HG03135 (cell line): ENCODE measurements around the gene PLGRKT.
A peak's percentile ranks its signal among the peaks of the same experiment; 100 is the strongest.
"Not testable (repeated sequence)": the region's sequence is repeated elsewhere in the genome, so short reads cannot be mapped to it uniquely, and the experiment has no call there.

Experiments
- ATAC-seq: cut with Tn5 transposase; IDR thresholded peaks from one replicate; pipeline ENCODE4 v1.9.1; 2021; ENCODE audit warnings: mild to moderate bottlenecking, moderate library complexity; ENCODE audit not compliant: unreplicated experiment

Gene PLGRKT

DNA sequence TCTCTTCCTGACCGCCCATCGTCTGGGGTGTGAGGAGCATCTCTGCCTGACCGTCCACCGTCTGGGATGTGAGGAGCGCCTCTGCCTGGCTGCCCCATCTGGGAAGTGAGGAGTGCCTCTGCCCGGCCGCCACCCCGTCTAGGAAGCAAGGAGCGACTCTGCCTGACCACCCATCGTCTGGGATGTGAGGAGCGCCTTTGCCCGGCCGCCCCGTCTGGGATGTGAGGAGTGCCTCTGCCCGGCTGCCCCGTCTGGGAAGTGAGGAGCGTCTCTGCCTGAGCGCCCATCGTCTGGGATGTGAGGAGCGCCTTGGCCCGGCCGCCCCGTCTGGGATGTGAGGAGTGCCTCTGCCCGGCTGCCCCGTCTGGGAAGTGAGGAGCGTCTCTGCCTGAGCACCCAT, 4.4 kb downstream of the PLGRKT start:
- ATAC-seq, result not testable (repeated sequence)

GRCh38 chr9:5432890-5433289, 4.8 kb downstream of the PLGRKT start:
- ATAC-seq, result not testable (repeated sequence)

DNA sequence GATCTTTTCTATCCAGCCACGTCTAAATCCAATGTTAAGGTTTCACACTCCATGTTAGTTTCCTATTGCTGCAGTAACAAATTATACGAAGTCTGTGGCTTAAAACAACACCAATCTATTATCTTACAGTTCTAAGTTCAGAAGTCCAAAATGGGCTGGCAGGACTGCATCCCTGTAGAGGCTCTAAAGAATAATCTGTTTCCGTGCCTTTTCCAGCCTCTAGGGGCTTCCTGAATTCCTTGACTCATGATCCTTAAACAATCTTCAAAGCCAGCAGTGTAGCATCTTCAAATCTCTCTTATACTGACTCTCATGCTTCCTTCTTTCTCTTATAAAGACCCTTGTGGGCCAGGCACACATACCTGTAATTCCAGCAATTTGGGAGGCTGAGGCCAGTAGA, 6.8 kb downstream of the PLGRKT start:
- ATAC-seq, result no peak

DNA sequence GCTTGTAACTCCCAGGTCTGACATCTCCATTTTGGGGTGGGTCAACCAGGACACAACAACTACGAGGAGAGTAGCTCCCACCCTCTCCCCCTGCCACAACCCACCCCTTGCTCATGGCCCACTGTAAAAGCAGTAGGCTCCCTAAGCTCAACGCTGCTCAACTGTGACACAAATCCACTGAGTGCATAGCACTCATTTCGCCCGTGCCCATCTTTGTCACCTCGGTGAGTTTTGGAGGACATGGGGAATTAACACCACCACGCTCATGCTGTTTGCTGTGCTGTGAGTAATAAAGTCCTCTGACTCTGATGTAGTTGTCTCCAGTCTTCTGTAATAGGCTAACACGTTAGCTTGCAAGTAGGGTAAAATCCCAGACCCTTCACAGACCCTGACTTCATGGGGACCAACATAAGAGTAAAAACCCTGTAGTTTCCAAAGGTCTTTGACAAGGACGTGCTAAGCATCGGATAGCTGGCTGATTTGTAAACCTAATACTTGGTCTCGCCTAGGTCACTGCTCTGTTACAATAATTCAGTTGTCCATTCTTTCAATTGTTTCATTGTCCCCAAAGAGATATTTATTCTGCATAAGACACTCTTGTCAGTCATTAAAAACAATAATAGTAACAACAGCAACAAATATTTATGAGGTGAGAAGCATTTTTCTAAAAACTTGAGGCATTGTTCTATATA, 7.7 kb downstream of the PLGRKT start:
- ATAC-seq, result no peak

- ATAC-seq, result no peak
Measured at GRCh38 chr9:5428794-5429528, 8.8 kb downstream of the PLGRKT start.

DNA sequence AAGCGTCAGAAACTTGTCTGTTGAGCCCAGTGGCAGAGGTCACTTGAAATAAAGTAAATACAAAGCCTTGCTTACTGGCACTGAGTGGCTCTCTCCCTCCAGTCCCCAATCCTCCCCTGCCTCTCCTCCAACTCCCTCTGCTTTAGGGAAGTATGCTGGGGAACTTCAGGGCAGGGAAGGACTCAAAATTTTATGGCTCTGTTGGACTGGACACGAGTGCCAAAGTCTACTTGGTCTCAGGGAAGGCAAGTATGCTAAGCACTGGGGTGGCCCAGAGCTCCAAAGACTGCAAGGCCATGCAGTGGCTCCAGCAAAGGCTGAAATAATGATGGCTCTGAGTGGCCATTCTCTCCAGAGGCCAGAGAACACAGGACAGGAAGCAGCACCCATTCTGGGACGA, 9.6 kb downstream of the PLGRKT start:
- ATAC-seq, result no peak

GRCh38 chr9:5427005-5427404, 10.7 kb downstream of the PLGRKT start:
- no peak for ATAC-seq

DNA sequence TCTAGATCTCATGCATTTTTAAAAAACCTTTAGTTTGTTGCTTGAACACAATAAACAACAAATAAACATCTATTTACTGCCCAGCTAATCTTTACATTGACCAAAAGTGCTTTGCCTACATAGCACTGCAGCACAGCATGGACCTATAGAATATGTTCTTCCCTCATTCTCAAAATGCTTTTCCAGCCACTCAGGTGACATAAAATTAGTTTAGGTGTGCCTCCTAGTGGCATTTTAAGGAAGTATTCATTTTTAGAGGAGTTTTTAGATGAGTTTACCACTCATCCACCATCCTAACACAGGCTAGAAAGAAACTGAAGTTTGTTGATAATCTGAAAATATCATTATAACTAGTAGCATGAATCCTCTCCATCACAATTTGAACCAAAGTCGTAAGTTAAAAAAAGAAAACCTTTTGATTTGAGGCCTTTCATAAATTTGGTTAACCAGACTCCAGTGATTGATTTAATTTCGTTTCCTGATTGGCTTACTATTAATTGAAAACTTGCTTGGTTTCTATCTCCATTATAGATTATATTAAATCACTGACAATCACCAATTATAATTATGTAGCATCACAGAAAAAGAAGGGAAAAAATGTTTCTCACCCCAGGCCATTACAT, 12.6 kb downstream of the PLGRKT start:
- no peak for ATAC-seq

DNA sequence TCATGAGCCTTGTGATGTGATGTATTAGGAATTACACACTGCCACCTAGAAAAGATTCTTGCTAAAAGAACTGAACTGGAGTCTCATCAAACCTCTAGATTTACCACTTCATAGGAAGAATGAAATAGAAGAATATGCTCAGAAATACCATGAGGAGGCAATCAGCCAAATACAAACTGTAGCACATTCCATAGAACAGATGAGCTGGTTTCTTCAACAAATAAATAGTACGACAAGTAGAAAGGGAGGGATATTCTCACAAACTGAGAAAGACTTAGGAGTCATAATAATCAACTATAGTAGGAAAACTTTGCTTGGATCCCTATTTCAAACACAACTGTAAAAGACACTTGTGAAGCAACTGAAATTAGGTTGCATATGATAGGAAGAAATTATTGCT, 15.4 kb downstream of the PLGRKT start:
- no peak for ATAC-seq

- ATAC-seq, result no peak
Measured at GRCh38 chr9:5421163-5421562, 16.6 kb downstream of the PLGRKT start.

GRCh38 chr9:5419987-5420386, 17.7 kb downstream of the PLGRKT start:
- ATAC-seq, result no peak

DNA sequence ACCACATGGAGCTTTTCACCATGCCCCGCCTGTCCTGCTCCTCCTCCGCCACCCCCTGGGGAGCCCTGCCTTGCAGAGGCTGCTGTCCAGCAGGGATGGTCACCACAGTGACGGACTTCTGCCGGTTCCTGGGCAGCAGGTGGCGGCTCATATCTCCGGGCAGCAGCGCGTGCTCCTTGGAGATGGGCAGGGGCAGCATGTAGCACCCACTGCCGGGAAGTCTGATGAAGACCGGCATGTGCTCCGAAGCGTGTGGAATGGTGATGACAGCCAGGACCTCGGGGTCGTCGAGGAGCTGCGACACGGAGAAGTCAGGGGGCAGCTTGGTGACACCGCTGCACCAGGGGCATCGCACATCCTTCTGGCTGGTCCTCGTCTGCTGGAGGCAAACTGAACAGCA, 19.2 kb downstream of the PLGRKT start:
- no peak for ATAC-seq

DNA sequence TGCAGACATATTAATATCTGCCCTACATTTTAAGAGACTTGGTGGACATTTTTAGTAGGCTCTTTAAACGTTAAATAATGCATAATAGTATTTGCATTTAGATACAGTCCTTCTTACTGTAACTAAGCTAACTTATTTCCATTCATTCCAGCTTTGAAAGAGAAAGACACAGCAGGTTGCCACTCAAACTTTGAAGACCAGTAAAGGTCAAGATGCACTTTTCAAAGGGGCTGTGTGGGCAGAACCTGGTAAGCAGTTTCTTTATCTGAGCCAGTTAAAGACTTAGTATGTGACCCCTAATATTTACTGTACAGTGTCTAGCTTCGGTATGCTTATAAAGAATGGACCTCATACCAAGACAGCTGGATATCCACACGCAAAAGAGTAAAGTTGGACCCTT, 20.8 kb downstream of the PLGRKT start:
- no peak for ATAC-seq

- no peak for ATAC-seq
Measured at GRCh38 chr9:5408596-5408995, 29.1 kb downstream of the PLGRKT start.

- ATAC-seq, result no peak
Measured at GRCh38 chr9:5402217-5402616, 35.5 kb downstream of the PLGRKT start.

DNA sequence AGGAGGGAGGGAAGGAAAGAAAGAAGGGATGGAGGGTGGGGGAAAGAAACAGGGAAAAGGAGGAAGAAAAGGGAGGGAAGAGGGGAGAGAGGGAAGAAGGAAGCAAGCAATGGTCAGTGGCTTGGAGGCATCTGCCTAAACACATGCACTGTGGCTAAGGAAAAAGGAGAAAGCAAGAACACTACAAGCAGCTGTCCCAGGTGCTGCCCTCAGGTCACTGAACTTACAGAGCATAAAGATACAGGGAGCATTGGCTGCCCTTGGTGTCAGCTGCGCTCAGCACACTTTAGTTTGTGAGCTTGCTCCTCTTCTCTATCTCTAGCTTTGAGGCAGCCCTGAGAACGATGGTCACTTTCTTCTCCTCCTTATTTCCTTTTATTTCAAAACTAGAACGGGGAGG, 40.2 kb downstream of the PLGRKT start:
- not testable (repeated sequence) for ATAC-seq

- no peak for ATAC-seq
Measured at GRCh38 chr9:5395428-5395827, 42.3 kb downstream of the PLGRKT start.

- ATAC-seq, result not testable (repeated sequence)
Measured at GRCh38 chr9:5393976-5394375, 43.7 kb downstream of the PLGRKT start.

GRCh38 chr9:5393497-5393896, 44.2 kb downstream of the PLGRKT start:
- no peak for ATAC-seq

- ATAC-seq, result no peak
Measured at GRCh38 chr9:5392285-5392684, 45.4 kb downstream of the PLGRKT start.

- peak; percentile 64 for ATAC-seq
Measured at GRCh38 chr9:5389109-5389732, 48.5 kb downstream of the PLGRKT start.
